ENCODE results near the gene CD320.
"Not testable (repeated sequence)": the region's sequence is repeated elsewhere in the genome, so short reads cannot be mapped to it uniquely, and the experiment has no call there.

CD320 gene

DNA sequence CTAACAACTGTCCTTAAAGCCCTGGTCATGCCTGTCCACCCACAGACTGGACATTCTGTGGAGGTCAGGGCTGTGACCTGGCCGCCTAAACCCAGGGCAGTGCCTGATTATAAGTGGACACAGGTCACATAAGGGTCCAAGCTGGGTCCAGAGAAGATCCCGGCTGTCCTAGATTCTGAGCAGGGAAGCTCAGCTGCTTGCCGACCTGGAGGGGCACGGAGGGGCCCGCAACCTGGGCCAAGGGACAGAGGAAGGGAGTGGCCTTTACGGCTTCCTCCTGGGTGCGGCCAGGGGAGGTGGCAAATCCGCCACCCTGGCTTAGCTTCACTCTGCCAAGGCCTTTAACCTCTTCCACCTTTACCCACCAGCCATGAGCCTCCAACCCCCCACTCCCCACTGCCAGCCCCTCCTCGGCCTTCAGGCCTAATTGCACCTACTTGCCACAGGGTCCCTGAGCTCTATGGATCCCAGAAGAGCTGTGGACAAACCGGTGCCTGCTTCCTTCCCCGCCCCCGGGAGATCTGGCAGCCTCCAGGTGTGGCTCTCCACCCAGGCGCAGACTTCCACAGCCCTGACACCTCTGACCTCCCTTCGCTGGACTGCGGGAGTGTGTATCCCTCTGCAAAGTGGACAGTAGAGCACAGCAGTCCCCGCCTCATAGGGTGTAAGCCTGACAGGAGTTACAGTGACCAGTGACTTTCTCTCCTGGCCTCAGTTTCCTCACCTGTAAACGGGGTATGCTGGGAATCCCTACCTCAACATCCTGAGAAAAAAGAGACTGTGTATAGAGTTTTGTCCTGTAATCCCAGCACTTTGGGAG is 1.7 kb downstream of the CD320 start:
- DNase-seq = peak; percentile 0

DNA sequence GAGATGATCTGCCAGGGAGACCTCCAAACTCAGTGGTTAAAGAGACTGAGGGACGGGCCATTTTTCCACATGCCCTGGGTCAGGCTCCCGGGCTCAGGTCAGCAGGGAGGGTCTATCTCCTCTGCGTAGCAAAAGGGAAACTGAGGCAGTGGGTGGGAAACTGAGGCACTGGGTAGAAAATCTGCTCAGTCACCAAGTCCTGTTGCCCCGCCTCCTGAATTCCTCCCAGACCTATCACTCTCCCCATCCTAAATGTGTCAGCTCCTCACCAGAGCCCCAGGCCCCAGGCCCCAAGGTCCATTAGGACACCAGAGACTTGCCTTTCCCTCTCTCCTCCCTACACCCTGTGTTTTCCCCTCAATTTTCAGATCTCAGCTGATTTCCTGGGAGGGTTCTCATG is 2.4 kb downstream of the CD320 start:
- DNase-seq = no peak

DNA sequence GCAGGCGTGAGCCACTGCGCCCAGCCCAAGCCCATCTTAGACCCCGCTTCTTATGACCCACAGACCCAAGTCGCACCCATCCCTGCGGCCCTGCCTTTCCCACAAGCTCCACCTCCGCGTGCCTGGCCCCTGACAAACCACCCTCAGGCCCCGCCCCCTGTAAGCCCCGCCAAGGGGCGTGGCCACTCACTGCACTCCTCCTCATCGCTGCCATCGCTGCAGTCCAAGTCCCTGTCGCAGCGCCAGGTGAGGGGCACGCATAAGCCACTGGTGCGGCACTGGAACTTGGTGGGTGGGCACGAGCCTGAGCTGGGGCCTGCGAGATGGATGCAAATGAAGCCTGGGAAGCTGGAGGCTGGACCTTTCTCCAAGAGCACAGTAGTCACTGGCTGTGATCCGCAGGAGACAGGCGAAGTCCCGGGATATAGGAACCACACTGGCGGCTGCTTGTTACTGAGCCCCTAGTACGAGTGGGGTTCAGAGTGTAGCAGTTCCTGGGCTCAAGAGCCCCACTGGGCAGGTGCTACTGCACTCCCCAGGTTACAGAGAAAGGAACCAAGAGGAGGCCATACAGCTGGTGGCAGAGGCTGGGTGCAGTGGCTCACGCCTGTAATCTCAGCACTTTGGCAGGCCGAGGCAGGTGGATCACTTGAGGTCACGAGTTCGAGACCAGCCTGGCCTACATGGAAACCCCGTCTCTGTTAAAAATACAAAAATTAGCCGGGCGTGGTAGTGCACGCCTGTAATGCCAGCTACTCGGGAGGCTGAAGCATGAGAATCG is 3.1 kb downstream of the CD320 start:
- DNase-seq = peak; percentile 23

DNA sequence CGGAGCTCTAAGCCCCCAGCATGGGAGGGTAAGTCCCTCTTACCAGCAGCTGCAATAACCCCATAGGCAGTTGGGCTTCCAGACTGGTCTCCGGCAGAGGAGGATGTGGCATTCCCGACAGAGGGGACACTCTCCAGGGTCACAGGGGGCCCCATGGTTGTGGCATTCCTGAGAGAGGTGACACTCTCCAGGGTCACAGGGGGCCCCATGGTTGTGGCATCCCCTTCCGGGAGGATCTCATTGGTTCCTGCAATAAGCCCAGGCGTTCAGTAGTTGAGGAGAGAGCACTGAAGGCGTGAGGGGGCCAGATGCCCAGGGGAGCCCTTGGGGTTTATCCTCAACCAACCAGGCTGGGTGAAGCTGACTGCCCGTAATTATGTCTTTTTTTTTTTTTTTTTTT is 5.4 kb downstream of the CD320 start:
- peak; percentile 0 for DNase-seq

GRCh38 chr19:8302357-8302691 is 5.8 kb downstream of the CD320 start:
- DNase-seq = no peak

GRCh38 chr19:8291337-8291736 is 16.8 kb downstream of the CD320 start:
- DNase-seq = not testable (repeated sequence)

- not testable (repeated sequence) for DNase-seq
Measured at GRCh38 chr19:8276508-8276907, 31.6 kb downstream of the CD320 start.

- DNase-seq = no peak
Measured at GRCh38 chr19:8269724-8270123, 38.4 kb downstream of the CD320 start.

DNA sequence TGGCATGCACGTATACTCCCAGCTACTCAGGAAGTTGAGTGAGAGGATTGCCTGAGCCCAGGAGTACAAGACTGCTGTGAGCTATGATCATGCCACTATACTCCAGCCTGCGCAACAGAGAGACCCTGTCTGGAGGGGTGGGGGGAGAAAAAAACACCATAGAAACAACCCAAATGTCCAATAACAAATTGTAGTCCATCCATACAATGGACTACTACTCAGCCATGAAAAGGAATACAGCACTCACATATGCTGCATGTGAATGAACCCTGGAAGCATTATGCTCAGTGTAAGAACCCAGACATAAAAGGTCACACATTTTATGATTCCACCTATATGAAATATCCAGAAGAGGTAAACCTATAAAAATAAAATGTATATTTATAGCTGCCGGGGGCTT is 42.3 kb downstream of the CD320 start:
- DNase-seq = no peak

- not testable (repeated sequence) for DNase-seq
Measured at GRCh38 chr19:8264248-8264647, 43.9 kb downstream of the CD320 start.

- DNase-seq = no peak
Measured at GRCh38 chr19:8262431-8262830, 45.7 kb downstream of the CD320 start.

DNA sequence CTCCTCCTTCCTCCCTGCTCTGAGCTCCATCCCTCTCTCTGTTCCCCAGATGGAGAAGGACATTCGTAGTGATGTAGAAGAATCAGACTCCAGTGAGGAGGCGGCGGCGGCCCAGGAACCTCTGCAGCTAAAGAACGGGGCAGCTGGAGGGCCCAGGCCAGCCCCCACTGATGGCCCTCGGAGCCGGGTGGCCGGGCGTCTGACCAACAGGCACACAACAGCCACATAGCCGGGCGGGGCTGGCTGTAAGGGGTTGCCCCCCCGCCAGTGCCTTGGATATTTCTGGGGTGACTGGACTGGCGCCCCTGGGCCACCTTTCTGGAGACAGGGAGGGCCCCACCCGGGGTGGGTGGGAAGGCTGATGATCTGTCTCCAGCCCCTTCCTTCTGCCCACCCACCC is 46.3 kb downstream of the CD320 start:
- DNase-seq = no peak

GRCh38 chr19:8261347-8261746 is 46.8 kb downstream of the CD320 start:
- no peak for DNase-seq

- DNase-seq = no peak
Measured at GRCh38 chr19:8259922-8260247, 48.3 kb downstream of the CD320 start.

DNA sequence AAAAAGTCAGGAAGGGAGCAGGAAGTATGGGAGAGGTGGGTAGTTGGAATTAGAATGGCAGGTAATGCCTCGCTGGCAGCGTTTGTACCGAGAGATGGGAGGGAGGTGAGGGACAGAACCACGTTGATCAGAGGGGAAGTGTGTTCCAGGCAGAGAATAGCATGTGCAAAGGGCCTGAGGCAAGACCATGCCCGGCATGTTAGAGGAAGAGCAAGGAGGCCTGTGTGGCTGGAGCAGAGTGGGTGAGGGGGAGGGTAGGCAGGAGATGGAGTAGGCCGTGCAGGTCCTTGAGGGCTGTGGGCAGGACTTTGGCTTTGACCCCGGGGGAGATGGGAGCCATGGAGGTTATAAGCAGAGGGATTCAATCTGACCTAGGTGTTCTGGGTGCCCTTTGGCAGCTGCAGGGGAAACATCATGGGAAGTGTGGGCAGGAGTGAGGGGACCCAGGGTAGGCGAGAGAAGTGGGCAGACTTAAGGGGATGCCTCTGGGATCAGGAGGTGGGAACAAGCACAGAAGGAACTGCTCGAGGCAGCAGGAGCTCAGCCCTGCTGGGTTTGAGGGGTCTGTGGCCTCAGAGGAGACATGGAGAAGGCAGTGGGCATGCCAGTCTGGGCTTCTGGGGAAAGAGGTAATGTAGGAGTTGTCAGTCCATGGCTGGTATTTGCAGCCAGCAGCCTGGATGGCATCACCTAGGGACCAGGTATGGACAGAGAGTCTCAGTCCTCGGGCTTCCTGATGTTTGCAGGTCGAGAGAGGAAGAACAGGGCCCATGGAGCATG is 48.8 kb downstream of the CD320 start:
- no peak for DNase-seq

DNA sequence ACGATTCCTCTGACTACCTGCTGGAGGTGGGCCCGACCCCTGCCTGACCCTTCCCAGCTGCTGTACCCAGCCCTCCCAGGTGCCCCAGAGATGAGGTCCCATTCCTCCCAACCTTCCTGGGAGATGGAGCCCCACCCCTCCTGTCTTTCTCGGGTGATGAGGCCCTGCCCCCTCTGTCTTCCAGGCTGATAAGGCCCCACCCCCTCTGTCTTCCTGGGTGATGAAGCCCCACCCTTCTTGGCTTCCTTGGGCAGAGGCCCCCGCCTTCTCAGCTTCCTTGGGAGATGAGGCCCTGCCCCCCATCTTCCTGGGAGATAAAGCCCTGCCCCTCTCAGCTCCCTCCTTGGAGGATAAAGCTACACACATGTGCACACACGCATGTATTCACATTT is 51.1 kb downstream of the CD320 start:
- DNase-seq = no peak

DNA sequence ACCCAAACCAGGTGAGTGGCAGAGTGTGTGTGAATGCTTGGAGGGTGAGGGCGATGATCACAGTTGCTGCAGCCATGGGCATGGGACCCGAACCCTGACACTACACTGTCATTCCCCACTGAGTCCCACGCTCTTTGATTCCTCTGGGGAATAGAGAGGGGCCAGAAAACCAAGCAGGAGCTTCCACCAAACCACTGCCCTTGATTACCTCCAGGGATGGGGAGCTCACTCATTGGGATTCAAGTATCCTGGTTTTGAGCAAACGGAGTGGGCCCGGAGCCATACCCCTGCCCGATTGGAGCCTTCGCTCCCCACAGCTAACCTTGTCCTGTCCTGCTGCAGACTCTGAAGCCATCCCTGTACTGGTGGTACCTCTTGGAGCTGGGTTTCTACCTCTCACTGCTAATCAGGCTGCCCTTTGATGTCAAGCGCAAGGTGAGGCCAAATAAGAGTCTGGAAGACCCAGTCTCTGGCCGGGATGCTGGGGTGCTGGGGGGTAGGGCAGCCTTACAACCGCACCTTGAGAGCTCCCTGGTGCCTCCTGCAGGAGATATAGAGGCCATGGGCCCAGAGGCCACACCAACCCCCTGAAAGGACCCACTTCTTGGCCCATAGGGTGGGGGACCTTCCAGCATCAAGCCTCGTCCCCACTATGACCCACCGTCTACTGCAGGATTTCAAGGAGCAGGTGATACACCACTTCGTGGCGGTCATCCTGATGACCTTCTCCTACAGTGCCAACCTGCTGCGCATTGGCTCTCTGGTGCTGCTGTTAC is 51.7 kb downstream of the CD320 start:
- DNase-seq = no peak

GRCh38 chr19:8255426-8256125 is 52.6 kb downstream of the CD320 start:
- no peak for DNase-seq

GRCh38 chr19:8254286-8255001 is 53.7 kb downstream of the CD320 start:
- DNase-seq = no peak

DNA sequence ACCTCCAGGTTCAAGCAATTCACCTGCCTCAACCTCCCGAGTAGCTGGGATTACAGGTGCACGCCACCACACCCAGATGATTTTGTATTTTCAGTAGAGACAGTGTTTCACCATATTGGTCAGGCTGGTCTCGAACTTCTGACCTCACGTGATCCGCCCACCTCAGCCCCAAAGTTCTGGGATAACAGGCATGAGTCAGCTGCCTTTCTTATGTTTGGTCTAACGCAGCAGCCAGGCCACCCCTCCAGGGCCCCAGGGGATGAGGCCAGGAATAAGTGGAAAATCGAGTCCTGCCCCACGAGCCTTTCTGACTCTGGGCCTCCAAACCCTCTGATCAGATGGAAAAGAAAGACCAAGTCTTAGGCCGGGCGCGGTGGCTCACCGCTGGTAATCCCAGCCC is 54.5 kb downstream of the CD320 start:
- DNase-seq = no peak

DNA sequence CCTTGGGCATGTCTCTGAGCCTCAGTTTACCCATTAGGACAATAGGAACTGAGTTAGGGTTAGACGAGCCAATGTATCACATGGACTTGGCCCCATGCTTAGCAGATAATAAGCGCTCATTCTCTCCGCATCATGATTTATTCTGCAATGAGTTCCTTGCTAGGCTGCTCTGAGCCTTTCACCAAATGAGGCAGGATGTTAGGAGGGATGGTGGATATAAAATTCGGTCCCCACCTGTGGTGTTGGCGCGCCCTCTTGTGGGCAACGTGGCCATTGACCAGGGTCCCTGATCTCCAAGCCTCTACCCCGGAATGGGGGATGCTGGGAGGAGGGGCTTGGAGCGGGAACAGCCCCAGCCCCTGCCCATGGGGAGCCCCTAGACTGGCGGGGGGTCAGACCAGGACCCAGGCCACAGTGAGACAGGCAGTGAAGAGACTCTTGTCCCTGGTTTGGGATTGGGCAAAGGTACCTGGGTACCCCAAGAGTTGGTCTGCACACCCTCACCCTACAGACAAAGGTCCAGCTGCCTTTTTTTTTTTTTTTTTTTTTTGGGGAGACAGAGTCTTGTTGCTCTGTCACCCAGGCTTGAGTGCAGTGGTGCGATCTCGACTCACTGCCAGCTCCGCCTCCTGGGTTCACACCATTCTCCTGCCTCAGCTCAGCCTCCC is 55.1 kb downstream of the CD320 start:
- DNase-seq = peak; percentile 84

All from activated CD4-positive, alpha-beta T cell treated with anti-CD3 and anti-CD28 coated beads, Interleukin-2, amount 50 U/mL, for 16 hours (primary cell).